GM19372 (cell line): ENCODE data around the gene LRRC4B.

Experiments used
- ATAC-seq: cut with Tn5 transposase; IDR thresholded peaks from one replicate; pipeline ENCODE4 v1.9.1; 2021; ENCODE audit warnings: mild to moderate bottlenecking, low read depth, moderate library complexity; ENCODE audit not compliant: unreplicated experiment

LRRC4B gene

GRCh38 chr19:50510121-50510670 lies 58.0 kb downstream of the LRRC4B start:
- no peak for ATAC-seq

DNA sequence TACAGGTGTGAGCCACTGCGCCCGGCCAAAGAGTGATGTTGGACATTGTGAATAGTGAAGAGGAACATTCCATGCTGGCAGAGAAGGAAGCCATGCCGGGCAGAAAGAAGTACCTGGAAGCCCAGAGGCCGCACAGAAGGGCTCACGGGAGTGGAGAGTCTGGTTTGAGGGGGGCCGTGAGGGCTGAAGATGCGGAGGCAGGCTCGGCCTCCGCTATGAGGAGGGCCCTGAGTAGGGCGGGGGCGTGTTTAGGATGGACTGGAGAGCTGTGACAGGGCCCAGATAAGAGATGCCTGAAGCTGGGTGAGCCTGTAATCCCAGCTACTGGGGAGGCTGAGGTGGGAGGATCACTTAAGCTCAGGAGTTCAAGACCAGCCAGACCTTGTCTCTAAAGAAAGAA lies 58.9 kb downstream of the LRRC4B start:
- no peak for ATAC-seq

GRCh38 chr19:50508843-50509190 lies 59.4 kb downstream of the LRRC4B start:
- no peak for ATAC-seq

- no peak for ATAC-seq
Observed at GRCh38 chr19:50507376-50507775, 60.9 kb downstream of the LRRC4B start.

GRCh38 chr19:50506700-50507099 lies 61.5 kb downstream of the LRRC4B start:
- ATAC-seq: no peak

DNA sequence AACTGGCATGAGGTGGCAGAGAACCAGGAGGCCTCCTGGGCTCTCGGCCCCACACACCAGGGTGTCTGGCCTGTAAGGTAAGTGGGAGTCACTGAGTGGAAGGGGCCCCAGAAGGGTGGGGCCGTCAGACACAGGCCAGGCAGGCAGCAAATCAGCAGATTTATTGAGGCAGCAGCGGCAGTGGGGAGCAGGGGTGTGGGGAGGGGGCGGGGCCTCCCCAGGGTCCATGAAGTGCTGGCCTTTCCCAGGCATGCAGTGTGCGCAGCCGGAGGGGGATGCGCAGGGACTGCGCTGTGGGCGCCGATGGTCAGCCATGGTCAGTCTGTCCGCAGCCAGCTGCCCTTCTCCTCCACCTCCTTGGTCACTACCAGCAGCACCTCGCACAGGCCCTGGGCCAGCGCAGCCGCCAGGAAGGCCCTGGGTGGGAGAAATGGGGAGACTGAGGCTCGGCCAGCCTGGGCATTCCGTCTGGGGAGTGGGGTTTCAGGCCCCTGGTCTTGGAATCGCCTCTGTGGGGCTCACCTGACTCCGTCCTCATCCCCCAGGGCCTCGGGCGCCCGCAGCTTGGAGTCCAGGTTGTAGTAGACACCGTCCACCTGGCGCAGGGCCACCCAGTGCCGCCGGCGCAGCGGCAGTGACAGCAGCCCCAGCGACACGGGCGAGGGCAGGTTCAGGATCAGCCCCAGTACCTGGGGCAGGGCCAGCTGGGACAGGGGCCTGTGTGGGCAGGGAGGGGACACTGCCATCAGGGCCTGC lies 62.2 kb downstream of the LRRC4B start:
- no peak for ATAC-seq

DNA sequence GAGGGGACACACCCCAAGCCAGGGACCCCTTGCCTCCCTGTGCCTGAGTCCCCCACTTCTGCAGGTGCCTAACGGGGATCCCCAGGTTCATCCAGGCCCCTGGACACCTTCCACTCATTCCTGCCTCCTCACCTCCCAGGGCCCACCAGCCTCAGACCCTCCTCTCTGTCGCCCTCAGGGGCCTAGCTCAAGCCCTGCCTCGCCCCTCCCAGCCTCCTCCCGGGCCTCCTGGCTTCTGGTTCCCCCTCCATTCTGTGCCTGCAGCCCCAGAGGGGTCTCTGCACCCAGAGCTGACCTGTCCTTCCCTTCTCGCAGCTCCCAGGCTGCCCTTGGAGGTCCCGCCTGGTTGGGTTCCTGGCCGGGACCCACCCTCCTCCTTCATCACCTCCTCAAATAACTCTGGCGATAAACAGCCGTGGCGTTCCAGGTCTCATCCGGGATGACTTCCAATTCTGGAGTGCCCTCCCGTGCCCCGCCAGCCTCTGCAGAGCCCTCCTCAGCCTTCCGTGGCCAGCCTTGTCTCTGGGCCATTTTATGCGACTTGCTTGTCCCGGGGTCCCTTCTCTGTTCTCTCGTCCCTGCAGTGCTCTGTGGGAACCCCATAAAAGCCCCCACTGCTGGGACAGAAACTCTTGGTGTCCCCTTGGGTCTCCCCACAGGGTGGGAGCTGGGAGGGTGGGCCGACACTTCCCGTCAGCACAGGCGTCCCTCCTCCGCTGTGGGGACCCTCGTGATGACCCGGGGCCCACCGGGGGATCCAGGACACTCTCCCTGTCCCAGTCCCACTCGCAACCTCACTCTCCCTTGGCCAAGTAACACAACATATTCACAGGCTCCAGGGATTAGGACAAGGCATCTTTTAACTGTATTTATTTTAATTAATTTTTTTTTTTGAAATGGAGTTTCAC lies 66.4 kb downstream of the LRRC4B start:
- ATAC-seq: no peak

GRCh38 chr19:50501186-50501567 lies 67.1 kb downstream of the LRRC4B start:
- ATAC-seq: no peak

GRCh38 chr19:50500753-50501151 lies 67.5 kb downstream of the LRRC4B start:
- ATAC-seq: no peak

DNA sequence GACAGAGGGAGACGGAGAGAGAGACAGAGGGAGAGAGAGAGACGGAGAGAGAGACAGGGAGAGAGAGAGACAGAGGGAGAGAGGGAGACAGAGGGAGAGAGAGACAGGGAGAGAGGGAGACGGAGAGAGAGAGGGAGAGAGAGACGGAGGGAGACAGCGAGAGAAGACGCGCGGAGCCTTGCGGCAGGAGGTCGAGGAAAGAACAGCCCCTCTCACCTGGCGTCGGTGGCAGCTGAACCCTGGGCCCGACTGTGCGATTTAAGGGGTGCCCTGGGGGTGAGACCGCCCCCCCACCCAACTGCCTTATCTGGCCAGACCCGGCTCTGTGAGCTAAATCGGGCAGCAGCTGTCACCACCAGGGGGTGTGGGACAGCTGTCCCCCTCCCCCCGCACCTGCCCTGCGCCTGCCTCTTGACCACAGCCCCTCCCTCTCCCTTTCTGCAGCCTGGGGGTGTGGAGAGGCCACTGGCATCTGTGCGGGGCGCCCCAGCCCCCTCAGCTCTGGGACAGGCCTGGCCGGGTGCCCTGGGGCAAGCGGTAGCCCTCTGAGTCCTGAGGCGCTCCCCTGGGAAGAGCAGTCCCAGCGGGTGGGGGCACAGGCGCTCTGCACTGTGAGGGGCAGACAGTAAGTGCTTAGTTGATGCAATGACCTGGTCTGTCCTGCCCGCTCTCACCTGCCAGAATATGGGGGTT lies 68.0 kb downstream of the LRRC4B start:
- no peak for ATAC-seq

- no peak for ATAC-seq
Observed at GRCh38 chr19:50498219-50499056, 69.8 kb downstream of the LRRC4B start.

DNA sequence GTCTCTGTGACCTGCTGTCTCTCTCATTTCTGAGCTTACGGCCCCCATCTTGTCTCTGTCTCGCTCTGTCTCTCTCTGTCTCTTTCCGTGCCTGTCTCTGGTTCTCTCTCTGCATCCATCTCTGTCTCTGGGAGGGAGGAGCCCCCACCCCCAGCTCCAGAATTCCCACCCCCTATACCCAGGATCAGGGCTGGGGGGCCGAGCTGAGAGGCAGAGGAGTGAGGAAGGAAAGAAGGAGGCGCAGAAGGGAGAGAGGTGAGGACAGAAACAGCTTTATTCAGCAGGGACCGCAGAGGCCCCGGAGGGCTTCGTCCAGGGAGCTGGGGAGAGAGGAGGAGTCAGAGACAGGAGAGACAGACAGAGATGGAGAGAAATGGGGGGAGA lies 71.2 kb downstream of the LRRC4B start:
- ATAC-seq: no peak

DNA sequence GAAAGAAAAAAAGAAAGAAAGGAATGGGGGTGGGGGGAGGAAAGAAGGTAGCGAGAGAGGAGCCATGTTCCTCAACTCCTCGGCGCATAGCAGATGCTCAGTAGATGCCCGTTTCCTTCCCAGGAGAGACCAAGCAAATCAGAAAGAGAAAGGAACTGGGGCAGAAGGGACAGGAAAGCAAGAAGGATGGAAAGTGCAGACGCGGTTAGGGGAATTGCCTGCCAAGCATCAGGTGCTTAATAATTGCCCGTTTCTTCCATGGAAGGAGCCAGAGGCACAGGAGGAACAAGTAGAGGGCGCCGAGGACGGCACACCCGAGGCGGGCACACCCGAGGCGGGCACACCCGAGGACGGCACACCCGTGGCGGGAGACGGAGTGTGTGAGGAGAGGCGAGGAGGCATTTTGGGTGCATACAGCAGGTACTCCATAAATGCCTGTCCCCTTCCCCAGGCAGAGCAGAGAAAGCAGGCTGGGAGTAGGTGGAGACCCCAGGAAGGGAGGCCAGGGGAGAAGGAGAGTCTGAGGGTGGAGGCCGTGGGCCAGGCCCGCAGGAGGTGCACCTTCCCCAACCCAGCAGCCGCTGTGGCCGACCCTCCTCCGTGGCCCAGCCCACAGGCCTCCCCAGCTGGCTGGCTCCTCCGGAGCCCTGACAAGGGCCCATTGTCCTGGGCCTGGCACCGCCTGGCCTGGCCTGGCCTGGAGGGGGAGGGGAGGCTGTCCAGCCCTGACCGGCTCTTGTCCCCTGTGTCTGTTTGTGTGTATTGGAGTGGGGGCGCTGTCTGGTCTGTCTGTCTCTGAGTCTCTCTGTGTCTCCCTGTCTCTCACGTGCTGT lies 71.8 kb downstream of the LRRC4B start:
- ATAC-seq: no peak

DNA sequence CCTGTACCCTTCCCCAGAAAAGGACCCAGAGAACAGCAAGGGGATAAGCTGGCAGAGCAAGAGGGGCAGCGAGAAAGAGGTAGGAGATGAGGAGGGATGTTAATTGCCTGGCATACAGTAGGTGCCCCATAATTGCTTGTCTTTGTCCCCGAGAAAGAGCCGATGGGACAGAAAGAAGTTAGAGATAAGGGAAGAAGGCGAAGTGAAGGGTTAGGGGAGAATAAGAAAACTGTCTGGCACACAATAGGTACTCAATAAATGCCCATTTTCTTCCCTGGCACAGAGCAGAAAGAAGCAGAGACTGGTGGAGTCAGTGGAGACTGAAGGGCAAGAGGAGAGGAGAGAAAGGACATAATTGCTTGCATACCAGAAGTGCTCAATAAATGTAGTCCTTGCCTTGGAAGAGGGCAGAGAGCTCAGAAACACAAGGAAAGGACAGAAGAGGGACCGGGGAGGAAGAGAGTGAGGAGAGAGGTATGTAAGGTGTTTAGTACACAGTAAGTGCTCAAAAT lies 73.2 kb downstream of the LRRC4B start:
- ATAC-seq: no peak

DNA sequence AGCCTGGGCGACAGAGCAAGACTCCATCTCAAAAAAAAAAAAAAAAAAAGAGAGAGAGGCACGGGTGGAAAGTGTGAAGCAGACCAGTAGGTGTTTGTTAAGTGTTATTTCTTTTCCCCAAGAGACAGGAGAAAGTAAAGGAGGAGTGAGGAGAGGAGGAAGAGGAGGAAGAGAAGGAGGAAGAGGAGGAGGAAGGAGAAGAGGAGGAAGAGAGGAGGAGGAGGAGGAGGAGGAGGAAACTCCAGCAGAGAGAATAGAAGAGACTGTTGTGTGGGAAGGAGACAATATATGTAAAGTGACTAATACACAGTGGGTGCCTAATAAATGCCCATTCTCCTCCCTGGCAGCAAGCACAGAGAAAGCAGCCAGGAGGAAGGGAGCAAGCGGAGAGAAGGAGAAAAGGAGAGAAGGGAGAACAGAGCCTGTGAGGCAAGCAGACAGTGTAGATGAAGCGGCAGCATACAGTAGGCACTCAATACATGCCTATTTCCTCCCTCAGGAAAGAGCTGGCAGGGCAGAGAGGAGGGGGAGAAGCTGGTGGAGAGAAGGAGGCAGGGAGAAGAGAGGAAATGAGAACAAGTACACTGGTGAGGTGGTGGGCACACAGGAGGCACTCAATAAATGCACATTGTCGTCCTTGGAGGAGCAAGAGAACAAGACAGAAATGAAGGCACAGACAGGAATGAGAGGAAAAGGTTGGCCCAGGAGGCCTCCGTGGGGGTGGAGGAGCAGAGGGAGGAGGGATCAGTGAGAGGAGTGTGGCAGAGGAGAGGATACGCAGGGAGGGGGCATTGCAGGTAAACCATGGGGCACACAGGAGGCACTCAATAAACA lies 73.8 kb downstream of the LRRC4B start:
- ATAC-seq: no peak

DNA sequence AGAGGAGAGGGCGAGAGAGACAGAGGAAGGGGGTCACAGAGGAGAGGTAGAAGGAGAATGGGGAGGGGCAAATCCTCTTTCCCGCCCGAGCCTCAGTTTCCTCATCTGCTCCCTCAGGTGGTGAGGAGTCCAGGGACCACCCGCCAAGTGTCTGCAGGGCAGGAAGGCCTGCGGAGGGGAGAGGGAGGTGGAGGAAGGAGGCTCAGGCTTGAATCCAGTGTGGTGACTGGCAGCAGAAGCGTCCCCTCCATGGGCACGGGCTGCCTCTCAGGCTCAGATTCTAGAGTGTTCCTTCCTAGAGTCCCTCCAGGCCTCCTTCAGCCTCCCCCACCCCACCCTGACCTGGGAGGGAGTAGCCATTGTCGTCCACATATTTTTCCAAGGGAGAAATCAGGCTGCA lies 75.1 kb downstream of the LRRC4B start:
- no peak for ATAC-seq

- ATAC-seq: no peak
Observed at GRCh38 chr19:50492303-50493052, 75.8 kb downstream of the LRRC4B start.
